H9 (cell line): ENCODE results near the gene LCE3E. TPM values are rescaled to one million over a fixed set of nuclear protein-coding genes. Genes with fewer than 3 reads are reported as not detected.

Experiments used
- DNase-seq: peaks from one replicate; pipeline ENCODE4 v3.0.0-alpha.2; 2017
- H2AFZ ChIP-seq: one replicate; pipeline ENCODE4 v1.6.1; 2013; ENCODE audit warnings: mild to moderate bottlenecking, low read length, control low read depth, moderate library complexity
- H2AK5ac ChIP-seq: 2 replicates; pipeline ENCODE4 v1.6.1; 2013; ENCODE audit warnings: low read length, control low read depth, mixed read lengths; ENCODE audit not compliant: insufficient read length
- H2BK120ac ChIP-seq: one replicate; pipeline ENCODE4 v1.6.1; 2013; ENCODE audit warnings: low read depth, mild to moderate bottlenecking, low read length, control low read depth, inconsistent platforms; ENCODE audit not compliant: poor library complexity, severe bottlenecking
- H2BK12ac ChIP-seq: 2 replicates; pipeline ENCODE4 v1.6.1; 2013; ENCODE audit warnings: low read length, control low read depth, mixed read lengths, low read depth; ENCODE audit not compliant: insufficient read length
- H2BK15ac ChIP-seq: 2 replicates; pipeline ENCODE4 v1.6.1; 2013; ENCODE audit warnings: low read depth, low read length, control low read depth
- H2BK20ac ChIP-seq: one replicate; pipeline ENCODE4 v1.6.1; 2013; ENCODE audit warnings: low read depth, mild to moderate bottlenecking, low read length, control low read depth, inconsistent platforms; ENCODE audit not compliant: poor library complexity, severe bottlenecking
- H2BK5ac ChIP-seq: 2 replicates; pipeline ENCODE4 v1.6.1; 2013; ENCODE audit warnings: low read length, control low read depth, mixed read lengths; ENCODE audit not compliant: insufficient read length
- H3K14ac ChIP-seq: 2 replicates; pipeline ENCODE4 v1.6.1; 2013; ENCODE audit warnings: low read length, control low read depth; ENCODE audit not compliant: insufficient read depth
- H3K18ac ChIP-seq: 2 replicates; pipeline ENCODE4 v1.6.1; 2013; ENCODE audit warnings: low read depth, mild to moderate bottlenecking, mixed read lengths, low read length, control low read depth; ENCODE audit not compliant: insufficient read length
- H3K23ac ChIP-seq: 2 replicates; pipeline ENCODE4 v1.6.1; 2013; ENCODE audit warnings: low read length, control low read depth, mixed read lengths, low read depth; ENCODE audit not compliant: insufficient read length
- H3K23me2 ChIP-seq: 2 replicates; pipeline ENCODE4 v1.6.1; 2013; ENCODE audit warnings: low read depth, mild to moderate bottlenecking, mixed read lengths, low read length, control low read depth; ENCODE audit not compliant: insufficient read length, poor library complexity, severe bottlenecking
- H3K27ac ChIP-seq: 2 replicates; pipeline ENCODE4 v1.5.1; 2013; ENCODE audit warnings: low read length, control low read depth, mixed read lengths, low read depth; ENCODE audit not compliant: insufficient read length
- H3K27me3 ChIP-seq: 2 replicates; pipeline ENCODE4 v1.6.1; 2013; ENCODE audit warnings: low read length, control low read depth, inconsistent platforms; ENCODE audit not compliant: insufficient read depth
- H3K4ac ChIP-seq: 2 replicates; pipeline ENCODE4 v1.6.1; 2013; ENCODE audit warnings: low read depth, mild to moderate bottlenecking, control low read depth, inconsistent platforms, low read length, moderate library complexity
- H3K4me1 ChIP-seq: 2 replicates; pipeline ENCODE4 v1.6.1; 2013; ENCODE audit warnings: low read length, control low read depth, inconsistent platforms; ENCODE audit not compliant: insufficient read depth
- H3K4me2 ChIP-seq: 2 replicates; pipeline ENCODE4 v1.6.1; 2013; ENCODE audit warnings: low read length, control low read depth, mixed read lengths; ENCODE audit not compliant: insufficient read length, insufficient read depth
- H3K56ac ChIP-seq: 2 replicates; pipeline ENCODE4 v1.6.1; 2013; ENCODE audit warnings: low read depth, mild to moderate bottlenecking, mixed read lengths, low read length, control low read depth; ENCODE audit not compliant: insufficient read length
- H3K79me1 ChIP-seq: 2 replicates; pipeline ENCODE4 v1.6.1; 2013; ENCODE audit warnings: low read depth, mild to moderate bottlenecking, moderate library complexity, low read length, control low read depth, inconsistent platforms; ENCODE audit not compliant: insufficient read depth, poor library complexity, severe bottlenecking
- H3K79me2 ChIP-seq: 2 replicates; pipeline ENCODE4 v1.6.1; 2013; ENCODE audit warnings: low read length, control low read depth, inconsistent platforms; ENCODE audit not compliant: insufficient read depth
- H3K9ac ChIP-seq: 2 replicates; pipeline ENCODE4 v1.6.1; 2013; ENCODE audit warnings: low read length, control low read depth, mixed read lengths; ENCODE audit not compliant: insufficient read length; ENCODE audit errors: extremely low read depth
- H3K9me3 ChIP-seq: one replicate; pipeline ENCODE4 v1.6.1; 2013; ENCODE audit warnings: low read depth, low read length, inconsistent platforms; ENCODE audit not compliant: control insufficient read depth
- H3T11ph ChIP-seq: one replicate; pipeline ENCODE4 v1.6.1; 2013; ENCODE audit warnings: mild to moderate bottlenecking, low read length, control low read depth, inconsistent platforms
- H4K20me1 ChIP-seq: one replicate; pipeline ENCODE4 v1.6.1; 2013; ENCODE audit not compliant: control insufficient read depth, insufficient read length, insufficient read depth
- H4K5ac ChIP-seq: 2 replicates; pipeline ENCODE4 v1.6.1; 2013; ENCODE audit warnings: low read depth, mild to moderate bottlenecking, mixed read lengths, low read length, control low read depth; ENCODE audit not compliant: insufficient read length
- H4K8ac ChIP-seq: replicated peaks from 2 replicates; pipeline ENCODE4 v1.6.1; 2013; ENCODE audit warnings: low read length, control low read depth, mixed read lengths, low read depth; ENCODE audit not compliant: insufficient read length
- H4K91ac ChIP-seq: 2 replicates; pipeline ENCODE4 v1.6.1; 2013; ENCODE audit warnings: low read depth, mild to moderate bottlenecking, moderate library complexity, mixed read lengths, low read length, control low read depth; ENCODE audit not compliant: insufficient read length
- H3K27ac Mint-ChIP-seq, 3 experiments: 2 replicates in 2 of 3; 3 replicates in 1 of 3; pipeline ENCODE4 v1.8.0; 2020 to 2021; ENCODE audit warnings: mixed read lengths in 3 of 3, mild to moderate bottlenecking in 1 of 3, moderate library complexity in 1 of 3
- H3K27me3 Mint-ChIP-seq: 2 replicates; pipeline ENCODE4 v1.8.0; 2021; ENCODE audit warnings: low read depth, mild to moderate bottlenecking, moderate library complexity, mixed read lengths
- H3K36me3 Mint-ChIP-seq, 3 experiments: 2 replicates in 2 of 3; 3 replicates in 1 of 3; pipeline ENCODE4 v1.8.0; 2020 to 2021; ENCODE audit warnings: low read depth in 3 of 3, mixed read lengths in 3 of 3; ENCODE audit not compliant: insufficient read depth in 1 of 3
- H3K4me1 Mint-ChIP-seq, 2 experiments: 2 replicates each; pipeline ENCODE4 v1.8.0; 2020; ENCODE audit warnings: mixed read lengths in 2 of 2
- H3K4me3 Mint-ChIP-seq, 2 experiments: 2 replicates in 1 of 2; 3 replicates in 1 of 2; pipeline ENCODE4 v1.8.0; 2020 to 2021; ENCODE audit warnings: mild to moderate bottlenecking in 2 of 2, mixed read lengths in 2 of 2, moderate library complexity in 1 of 2
- H3K9me3 Mint-ChIP-seq, 2 experiments: 2 replicates in 1 of 2; 3 replicates in 1 of 2; pipeline ENCODE4 v1.8.0; 2020; ENCODE audit warnings: mild to moderate bottlenecking in 2 of 2, mixed read lengths in 2 of 2, moderate library complexity in 1 of 2
- CTCF ChIP-seq: fragments of 200-600 bp; sonication (generic); conservative IDR thresholded peaks from 3 replicates; pipeline ENCODE4 v1.8.0; 2021; ENCODE audit warnings: antibody characterized with exemption, mild to moderate bottlenecking
- WGBS: extraction: QIAGEN DNeasy Blood & Tissue Kit; methylation state at CpG from one replicate; pipeline ENCODE4 v1.1.7; 2013; ENCODE audit warnings: missing lambda C conversion rate, low lambda C conversion rate, mixed read lengths; ENCODE audit not compliant: insufficient read length; ENCODE audit errors: extremely low coverage; 5-methylcytosine and 5-hydroxymethylcytosine counted together
- total RNA-seq: library from RNA; stranded (reverse); gene quantifications from 2 replicates; pipeline ENCODE4 v1.2.1, GENCODE V29; 2021

The LCE3E gene
- total RNA-seq, 1 experiment from 2014 or later: not detected

- no peak overlapping the region for H3T11ph ChIP-seq
- no peak overlapping the region for H3K4me3 Mint-ChIP-seq
- no CpG with 5 or more reads among the region's 7 CpGs for WGBS
Observed at GRCh38 chr1:152516082-152516481, 50.5 kb downstream of the LCE3E start.

More at GRCh38 chr1:152516082-152516481, 50.5 kb downstream of the LCE3E start:
- Mint-ChIP-seq H3K36me3 (peaks cover 0 to 31% (median 9%) of the 10 kb centered on the region in 3 experiments; a peak in 6 of 7 replicates), H3K4me1 (no peaks in the 10 kb centered on the region), H3K27ac (no peak overlapping the region), H3K9me3 (peaks cover 63 to 71% of the 10 kb centered on the region in 2 experiments), H3K27me3 (no peaks in the 10 kb centered on the region; the same call in 1 of the 2 replicates)
- Histone ChIP-seq H3K14ac (no peak overlapping the region), H3K4ac (no peak overlapping the region), H3K27ac (no peak overlapping the region), H3K56ac (no peak overlapping the region), H3K79me1 (no peaks in the 10 kb centered on the region), H3K9me3 (peaks cover 96% of the 10 kb centered on the region), H2BK120ac (no peak overlapping the region), H3K27me3 (no peaks in the 10 kb centered on the region), H3K79me2 (no peaks in the 10 kb centered on the region), H3K4me1 (no peaks in the 10 kb centered on the region), H3K4me2 (no peak overlapping the region), H4K8ac (no peak overlapping the region), H2AK5ac (no peak overlapping the region), H2BK15ac (no peak overlapping the region), H3K23ac (no peak overlapping the region), H2BK20ac (no peak overlapping the region), H4K5ac (no peak overlapping the region), H2BK5ac (no peak overlapping the region), H4K91ac (no peak overlapping the region), H3K18ac (no peak overlapping the region), H2BK12ac (no peak overlapping the region), H4K20me1 (no peaks in the 10 kb centered on the region), H3K23me2 (no peaks in the 10 kb centered on the region), H2AFZ (no peak overlapping the region), H3K9ac (no peak overlapping the region)
- TF ChIP-seq CTCF: no peak
- no peak for DNase-seq

Other genes with a start within 250 kb of the LCE3E start
- gene FLG, start 241.5 kb downstream of the LCE3E start, total RNA-seq: not detected in 2 replicates
- not detected in 2 replicates for gene FLG2, start 206.8 kb downstream of the LCE3E start, total RNA-seq
- not detected in 2 replicates for gene CRNN, start 152.5 kb downstream of the LCE3E start, total RNA-seq
- not detected in 2 replicates for gene LCE5A, start 56.0 kb downstream of the LCE3E start, total RNA-seq
- gene CRCT1, start 52.3 kb downstream of the LCE3E start, total RNA-seq: not detected in 2 replicates
- gene LCE3D, start 13.7 kb upstream of the LCE3E start, total RNA-seq: not detected in 2 replicates
- gene LCE3C, start 33.5 kb upstream of the LCE3E start, total RNA-seq: not detected in 2 replicates
- not detected in 2 replicates for gene LCE3B, start 47.0 kb upstream of the LCE3E start, total RNA-seq
- not detected in 2 replicates for gene LCE3A, start 56.3 kb upstream of the LCE3E start, total RNA-seq
- not detected in 2 replicates for gene LCE2D, start 96.6 kb upstream of the LCE3E start, total RNA-seq
- gene LCE2C, start 108.5 kb upstream of the LCE3E start, total RNA-seq: not detected in 2 replicates
- gene LCE2B, start 119.3 kb upstream of the LCE3E start, total RNA-seq: not detected in 2 replicates
- not detected in 2 replicates for gene LCE2A, start 131.6 kb upstream of the LCE3E start, total RNA-seq
- gene LCE4A, start 141.4 kb upstream of the LCE3E start, total RNA-seq: not detected in 2 replicates
- not detected in 2 replicates for gene KPRP, start 191.2 kb upstream of the LCE3E start, total RNA-seq
- not detected in 2 replicates for gene LCE1F, start 208.4 kb upstream of the LCE3E start, total RNA-seq
- not detected in 2 replicates for gene LCE1E, start 219.5 kb upstream of the LCE3E start, total RNA-seq
- not detected in 2 replicates for gene LCE1D, start 229.9 kb upstream of the LCE3E start, total RNA-seq
- gene LCE1C, start 239.9 kb upstream of the LCE3E start, total RNA-seq: not detected in 2 replicates
- not detected in 2 replicates for gene LCE1B, start 245.2 kb upstream of the LCE3E start, total RNA-seq